ENCODE data around the gene DNAJC16. TPM values are rescaled to one million over a fixed set of nuclear protein-coding genes. Genes with fewer than 3 reads are reported as not detected.

DNAJC16 gene
- total RNA-seq, 1 donor from 2014 or later = 23.5 TPM

DNA sequence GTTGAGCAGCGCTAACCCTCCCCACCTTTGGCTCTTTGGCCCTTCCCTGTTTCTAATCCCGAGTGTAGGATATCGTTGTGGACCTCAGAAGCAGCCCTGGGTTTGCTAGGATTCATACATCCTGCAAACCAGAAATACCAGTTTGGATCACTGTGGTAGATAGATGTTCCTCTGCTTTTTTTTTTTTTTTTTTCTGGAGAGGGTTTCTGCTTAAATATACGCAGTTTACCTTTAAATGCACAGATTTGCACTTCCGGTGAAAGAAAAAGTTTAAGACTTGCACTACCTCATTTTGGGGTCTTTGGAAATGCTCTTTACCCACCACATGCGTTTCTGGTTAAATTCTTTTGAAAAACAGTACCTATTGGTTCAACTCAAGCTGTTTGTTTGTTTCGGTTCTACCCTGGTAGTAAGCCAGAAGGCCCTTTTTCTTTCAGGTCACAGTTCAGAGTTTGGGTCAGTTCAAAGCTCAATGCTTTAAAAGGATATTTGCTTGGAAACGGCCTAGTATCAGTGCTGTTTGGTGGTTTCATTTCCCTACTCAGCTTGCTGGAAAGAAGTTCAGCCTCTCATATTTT lies 91.5 kb downstream of the DNAJC16 start:
- Histone ChIP-seq H3K27ac (peak overlapping the region; percentile 96), H3K9me3 (no peaks in the 10 kb centered on the region), H3K4me3 (peak overlapping the region; percentile 94), H3K4me1 (peaks cover 57% of the 10 kb centered on the region), H3K27me3 (no peaks in the 10 kb centered on the region), H3K36me3 (no peaks in the 10 kb centered on the region)
- no peak for ATAC-seq
- DNase-seq = no peak
- TF ChIP-seq, protein P1, sequence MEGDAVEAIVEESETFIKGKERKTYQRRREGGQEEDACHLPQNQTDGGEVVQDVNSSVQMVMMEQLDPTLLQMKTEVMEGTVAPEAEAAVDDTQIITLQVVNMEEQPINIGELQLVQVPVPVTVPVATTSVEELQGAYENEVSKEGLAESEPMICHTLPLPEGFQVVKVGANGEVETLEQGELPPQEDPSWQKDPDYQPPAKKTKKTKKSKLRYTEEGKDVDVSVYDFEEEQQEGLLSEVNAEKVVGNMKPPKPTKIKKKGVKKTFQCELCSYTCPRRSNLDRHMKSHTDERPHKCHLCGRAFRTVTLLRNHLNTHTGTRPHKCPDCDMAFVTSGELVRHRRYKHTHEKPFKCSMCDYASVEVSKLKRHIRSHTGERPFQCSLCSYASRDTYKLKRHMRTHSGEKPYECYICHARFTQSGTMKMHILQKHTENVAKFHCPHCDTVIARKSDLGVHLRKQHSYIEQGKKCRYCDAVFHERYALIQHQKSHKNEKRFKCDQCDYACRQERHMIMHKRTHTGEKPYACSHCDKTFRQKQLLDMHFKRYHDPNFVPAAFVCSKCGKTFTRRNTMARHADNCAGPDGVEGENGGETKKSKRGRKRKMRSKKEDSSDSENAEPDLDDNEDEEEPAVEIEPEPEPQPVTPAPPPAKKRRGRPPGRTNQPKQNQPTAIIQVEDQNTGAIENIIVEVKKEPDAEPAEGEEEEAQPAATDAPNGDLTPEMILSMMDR (IDR thresholded peaks at IDR 0.05) = no peak
- intact Hi-C loops (cut with DNase I) = no loop called here

DNA sequence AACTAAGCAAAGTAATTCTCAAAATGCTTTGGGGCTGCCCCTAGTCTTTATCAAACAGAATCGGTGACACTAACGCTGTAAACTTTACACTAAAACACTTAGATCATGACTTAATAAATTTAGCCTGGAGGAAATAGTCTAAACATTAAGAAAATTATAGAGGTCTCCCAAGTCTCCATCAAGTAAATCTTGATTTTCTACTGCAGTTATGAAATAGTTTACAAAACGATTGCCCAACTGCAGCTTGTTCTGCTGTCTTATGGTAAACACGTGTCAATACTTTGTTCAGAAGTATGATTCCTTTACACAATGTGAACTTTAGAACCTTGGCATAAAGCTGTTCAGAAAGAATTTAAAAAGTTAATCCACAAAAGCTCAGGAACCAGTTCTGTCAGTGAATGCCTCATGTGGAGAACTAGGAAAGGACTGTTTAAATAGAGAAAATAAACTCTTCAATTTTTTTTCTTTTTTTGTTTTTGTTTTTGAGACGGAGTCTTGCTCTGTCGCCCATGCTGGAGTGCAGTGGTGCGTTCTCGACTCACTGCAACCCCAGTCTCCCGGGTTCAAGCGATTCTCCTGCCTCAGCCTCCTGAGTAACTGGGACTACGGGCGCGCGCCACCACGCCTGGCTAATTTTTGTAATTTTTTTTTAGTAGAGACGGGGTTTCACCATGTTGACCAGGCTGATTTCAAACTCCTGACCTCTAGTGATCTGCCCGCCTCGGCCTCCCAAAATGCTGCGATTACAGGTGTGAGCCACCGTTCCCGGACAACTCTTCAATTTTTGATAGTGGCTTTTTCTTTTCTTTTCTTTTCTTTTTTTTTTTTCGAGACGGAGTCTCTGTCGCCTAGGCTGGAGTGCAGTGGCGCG lies 92.2 kb downstream of the DNAJC16 start:
- H3K27me3 ChIP-seq = no peaks in the 10 kb centered on the region
- peak overlapping the region; percentile 96 for H3K27ac ChIP-seq
- H3K4me3 ChIP-seq = peak overlapping the region; percentile 94
- no peaks in the 10 kb centered on the region for H3K36me3 ChIP-seq
- intact Hi-C loops (cut with DNase I) = no loop called here
- TF ChIP-seq, protein P1 (IDR thresholded peaks at IDR 0.05) = no peak
- ATAC-seq (no peak), DNase-seq (no peak)
- H3K4me1 ChIP-seq = peaks cover 62% of the 10 kb centered on the region
- H3K9me3 ChIP-seq = no peaks in the 10 kb centered on the region

DNA sequence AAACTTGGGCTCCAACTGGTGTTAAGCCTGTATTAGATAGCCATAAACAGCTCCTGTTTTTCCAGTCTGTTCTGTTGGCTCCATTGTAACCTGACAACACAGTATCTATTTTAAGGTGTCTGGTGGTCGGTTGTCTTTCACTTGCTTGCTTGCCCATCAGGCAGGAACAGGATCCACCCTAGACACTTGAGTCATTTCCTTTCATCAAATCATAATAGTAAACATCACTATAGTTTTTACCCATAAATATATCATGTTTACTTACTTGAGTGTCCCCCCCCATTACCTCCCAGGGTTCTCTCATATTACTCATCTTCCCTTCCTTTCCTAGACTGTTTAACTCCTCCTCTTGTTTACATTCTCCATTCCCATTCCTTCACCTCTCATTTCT lies 93.5 kb downstream of the DNAJC16 start:
- intact Hi-C loops (cut with DNase I) = no loop called here
- no peaks in the 10 kb centered on the region for H3K9me3 ChIP-seq
- no peaks in the 10 kb centered on the region for H3K36me3 ChIP-seq
- no peak for DNase-seq
- H3K27me3 ChIP-seq = no peaks in the 10 kb centered on the region
- TF ChIP-seq, protein P1 (IDR thresholded peaks at IDR 0.05) = no peak
- no peak overlapping the region for H3K4me3 ChIP-seq
- no peak for ATAC-seq
- peaks cover 75% of the 10 kb centered on the region for H3K4me1 ChIP-seq
- peak overlapping the region; percentile 96 for H3K27ac ChIP-seq

DNA sequence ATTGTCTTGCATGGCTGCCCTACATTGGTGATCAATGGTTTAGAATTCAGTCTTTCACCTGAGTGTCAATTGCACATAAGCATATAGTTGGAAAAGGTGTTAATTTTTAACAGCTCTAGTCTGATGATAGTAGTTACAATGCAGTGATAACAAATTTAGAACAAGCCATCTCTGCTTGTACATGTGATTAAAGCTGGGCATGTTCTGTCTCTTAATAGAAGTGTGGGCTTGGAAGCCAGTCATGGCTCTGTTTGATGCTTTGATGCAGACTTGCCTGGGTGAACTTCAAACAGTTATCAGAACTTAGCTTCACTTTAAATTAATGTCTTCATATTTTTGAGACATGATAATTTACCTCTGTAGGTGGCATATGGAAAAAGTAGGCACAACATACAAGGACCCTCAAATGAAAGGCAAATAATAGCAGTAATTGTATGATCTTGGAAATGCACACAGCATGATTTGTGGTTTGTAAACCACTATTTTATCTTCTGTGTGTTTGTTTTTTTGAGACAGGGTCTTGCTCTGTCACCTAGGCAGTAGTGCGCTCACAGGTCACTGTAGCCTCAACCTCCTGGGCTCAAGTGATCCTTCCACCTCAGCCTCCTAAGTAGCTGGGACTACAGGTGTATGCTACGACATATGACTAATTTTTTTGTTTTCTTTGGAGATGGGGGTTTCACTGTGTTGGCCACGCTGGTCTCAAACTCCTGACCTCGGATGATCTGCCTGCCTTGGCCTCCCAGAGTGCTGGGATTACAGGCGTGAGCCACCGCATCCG lies 94.4 kb downstream of the DNAJC16 start:
- intact Hi-C loops (cut with DNase I) = no loop called here
- H3K27me3 ChIP-seq = no peaks in the 10 kb centered on the region
- no peak for DNase-seq
- H3K27ac ChIP-seq = no peak overlapping the region
- TF ChIP-seq, protein P1 (IDR thresholded peaks at IDR 0.05) = no peak
- H3K4me3 ChIP-seq = no peak overlapping the region
- H3K9me3 ChIP-seq = no peaks in the 10 kb centered on the region
- ATAC-seq = no peak
- peaks cover 81% of the 10 kb centered on the region for H3K4me1 ChIP-seq
- no peaks in the 10 kb centered on the region for H3K36me3 ChIP-seq

DNA sequence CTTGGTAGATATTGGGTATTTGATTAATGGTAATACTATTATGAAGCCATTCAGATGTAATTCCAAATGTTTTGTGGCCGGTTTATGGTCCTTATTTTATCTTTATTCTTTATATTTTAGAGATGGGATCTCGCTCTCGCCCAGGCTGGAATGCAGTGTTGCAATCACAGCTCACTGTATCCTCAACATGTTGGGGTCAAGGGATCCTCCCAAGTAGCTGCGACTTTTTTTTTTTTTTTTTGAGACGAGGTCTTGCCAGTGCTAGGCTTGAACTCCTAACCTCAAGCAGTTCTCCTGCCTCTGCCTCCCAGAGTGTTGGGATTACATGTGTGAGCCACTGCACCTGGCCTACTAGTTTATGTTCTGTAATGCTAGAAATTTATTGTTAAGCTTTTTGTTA lies 95.3 kb downstream of the DNAJC16 start:
- TF ChIP-seq, protein P1 (IDR thresholded peaks at IDR 0.05) = no peak
- Histone ChIP-seq H3K27ac (peak overlapping the region; percentile 37), H3K27me3 (no peaks in the 10 kb centered on the region), H3K9me3 (no peaks in the 10 kb centered on the region), H3K4me3 (no peak overlapping the region), H3K36me3 (peaks cover 5% of the 10 kb centered on the region), H3K4me1 (peaks cover 80% of the 10 kb centered on the region)
- DNase-seq (no peak), ATAC-seq (no peak)
- intact Hi-C loops (cut with DNase I) = no loop called here
